HCT116 (cell line): ENCODE measurements around the gene TIMM50.

ENCODE experiments used
- CBX3 ChIP-seq: IDR thresholded peaks from 2 replicates; pipeline ENCODE4 v1.6.1; 2012; ENCODE audit warnings: low read depth
- CEBPB ChIP-seq: IDR thresholded peaks from 2 replicates; pipeline ENCODE4 v1.6.1; 2012; ENCODE audit warnings: low read depth
- POLR2A ChIP-seq: IDR thresholded peaks from 2 replicates; pipeline ENCODE4 v1.7.0; 2011; ENCODE audit warnings: borderline replicate concordance; ENCODE audit not compliant: insufficient read depth, insufficient read length; ENCODE audit errors: extremely low read depth
- POLR2AphosphoS5 ChIP-seq: IDR thresholded peaks from 2 replicates; pipeline ENCODE4 v1.6.1; 2011; ENCODE audit warnings: mild to moderate bottlenecking, low read depth, low read length, moderate library complexity
- SIN3A ChIP-seq: IDR thresholded peaks from 2 replicates; pipeline ENCODE4 v1.6.1; 2012; ENCODE audit warnings: low read depth
- SP1 ChIP-seq: IDR thresholded peaks from 2 replicates; pipeline ENCODE4 v1.6.1; 2012; ENCODE audit warnings: low read depth
- ZFX ChIP-seq: fragments of 450-650 bp; IDR thresholded peaks from 2 replicates; pipeline ENCODE4 v1.6.1; 2017
- TF ChIP-seq, protein P1 (sequence below): IDR thresholded peaks from 2 replicates; pipeline ENCODE4 v1.6.1; 2012
- TF ChIP-seq, protein P2 (sequence below), 3 experiments: fragments of 200-600 bp in 1 of 3; sonication (generic) in 1 of 3; IDR thresholded peaks in 2 of 3; conservative IDR thresholded peaks in 1 of 3; 2 replicates each; pipeline ENCODE4 v1.5.1; 2012 to 2017; ENCODE audit warnings: low read depth in 2 of 3, low read length in 2 of 3, antibody characterized with exemption in 1 of 3, borderline replicate concordance in 1 of 3, control low read depth in 1 of 3, mild to moderate bottlenecking in 1 of 3, mixed read lengths in 1 of 3, mixed run types in 1 of 3, moderate library complexity in 1 of 3; ENCODE audit not compliant: insufficient read depth in 1 of 3

DNA sequence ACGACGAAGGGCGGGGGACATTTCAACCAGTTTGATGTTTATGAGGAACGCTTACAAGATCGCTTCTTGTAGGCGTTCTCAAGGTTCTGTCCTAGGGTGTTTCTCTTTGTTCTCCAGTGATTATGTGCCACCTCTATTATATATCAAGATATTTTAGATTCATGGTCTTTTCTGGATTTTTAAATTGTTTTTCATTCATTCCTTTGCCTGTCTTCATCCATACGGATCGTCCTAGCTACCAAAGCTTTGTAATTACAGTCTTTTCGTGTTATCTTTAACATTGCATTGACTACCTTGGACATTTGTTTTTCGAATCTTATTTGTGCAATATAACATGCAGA is 59.7 kb downstream of the TIMM50 start:
- no peak for TF ChIP-seq POLR2A
- TF ChIP-seq, protein P1, sequence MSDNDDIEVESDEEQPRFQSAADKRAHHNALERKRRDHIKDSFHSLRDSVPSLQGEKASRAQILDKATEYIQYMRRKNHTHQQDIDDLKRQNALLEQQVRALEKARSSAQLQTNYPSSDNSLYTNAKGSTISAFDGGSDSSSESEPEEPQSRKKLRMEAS: no peak
- TF ChIP-seq, protein P2, sequence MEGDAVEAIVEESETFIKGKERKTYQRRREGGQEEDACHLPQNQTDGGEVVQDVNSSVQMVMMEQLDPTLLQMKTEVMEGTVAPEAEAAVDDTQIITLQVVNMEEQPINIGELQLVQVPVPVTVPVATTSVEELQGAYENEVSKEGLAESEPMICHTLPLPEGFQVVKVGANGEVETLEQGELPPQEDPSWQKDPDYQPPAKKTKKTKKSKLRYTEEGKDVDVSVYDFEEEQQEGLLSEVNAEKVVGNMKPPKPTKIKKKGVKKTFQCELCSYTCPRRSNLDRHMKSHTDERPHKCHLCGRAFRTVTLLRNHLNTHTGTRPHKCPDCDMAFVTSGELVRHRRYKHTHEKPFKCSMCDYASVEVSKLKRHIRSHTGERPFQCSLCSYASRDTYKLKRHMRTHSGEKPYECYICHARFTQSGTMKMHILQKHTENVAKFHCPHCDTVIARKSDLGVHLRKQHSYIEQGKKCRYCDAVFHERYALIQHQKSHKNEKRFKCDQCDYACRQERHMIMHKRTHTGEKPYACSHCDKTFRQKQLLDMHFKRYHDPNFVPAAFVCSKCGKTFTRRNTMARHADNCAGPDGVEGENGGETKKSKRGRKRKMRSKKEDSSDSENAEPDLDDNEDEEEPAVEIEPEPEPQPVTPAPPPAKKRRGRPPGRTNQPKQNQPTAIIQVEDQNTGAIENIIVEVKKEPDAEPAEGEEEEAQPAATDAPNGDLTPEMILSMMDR (IDR thresholded peaks at IDR 0.05 in 2 of 3, conservative IDR thresholded peaks at IDR 0.05 in 1 of 3; ENCODE audit: borderline replicate concordance in 1 of 3, insufficient read depth in 1 of 3, low read depth in 2 of 3, low read length in 2 of 3): peak in 1 of 3 experiments; percentile 11; a peak in 1 of 6 replicates
- no peak for TF ChIP-seq SP1
- TF ChIP-seq CBX3: 0 out of 2 replicates have a peak, but pooled peaks have one; percentile 20
- no peak for TF ChIP-seq SIN3A
- TF ChIP-seq ZFX: no peak
- TF ChIP-seq POLR2AphosphoS5: no peak
- no peak for TF ChIP-seq CEBPB
